Ovary (tissue), 3 donors: ENCODE results near the gene GRM5.
"Not testable (repeated sequence)": the region's sequence is repeated elsewhere in the genome, so short reads cannot be mapped to it uniquely, and the experiment has no call there.

Experiments used
- CTCF ChIP-seq, 3 donors: fragments of 450-650 bp in 2 of 3; fragments of 200-600 bp in 1 of 3; IDR thresholded peaks; one replicate each; pipeline versions ENCODE4 v1.5.1 to v1.8.0; 2016 to 2022; ENCODE audit warnings: antibody characterized with exemption in 3 of 3, mild to moderate bottlenecking in 1 of 3
- EP300 ChIP-seq: sonication (generic); formaldehyde crosslinking; IDR thresholded peaks from one replicate; pipeline ENCODE4 v1.6.1; 2017; ENCODE audit warnings: antibody characterized with exemption
- POLR2A ChIP-seq: fragments of 450-650 bp; IDR thresholded peaks from one replicate; pipeline ENCODE4 v1.6.1; 2017; ENCODE audit warnings: antibody characterized with exemption, mild to moderate bottlenecking, moderate library complexity
- donor health status: DM: no; HTN: no; CAD: no.

GRCh38 chr11:89097956-89098355 lies 32.2 kb upstream of the GRM5 start:
- peak in 1 of 3 donors; percentile 23 for TF ChIP-seq CTCF (IDR thresholded peaks at IDR 0.05)
- not testable (repeated sequence) for TF ChIP-seq POLR2A, EP300
